H9 (cell line): Measurements from ENCODE around the gene GID8. TPM values are rescaled to one million over a fixed set of nuclear protein-coding genes. Genes with fewer than 3 reads are reported as not detected.

Source experiments
- DNase-seq: peaks from one replicate; pipeline ENCODE4 v3.0.0-alpha.2; 2017
- H2AFZ ChIP-seq: one replicate; pipeline ENCODE4 v1.6.1; 2013; ENCODE audit warnings: mild to moderate bottlenecking, low read length, control low read depth, moderate library complexity
- H2AK5ac ChIP-seq: 2 replicates; pipeline ENCODE4 v1.6.1; 2013; ENCODE audit warnings: low read length, control low read depth, mixed read lengths; ENCODE audit not compliant: insufficient read length
- H2BK120ac ChIP-seq: one replicate; pipeline ENCODE4 v1.6.1; 2013; ENCODE audit warnings: low read depth, mild to moderate bottlenecking, low read length, control low read depth, inconsistent platforms; ENCODE audit not compliant: poor library complexity, severe bottlenecking
- H2BK12ac ChIP-seq: 2 replicates; pipeline ENCODE4 v1.6.1; 2013; ENCODE audit warnings: low read length, control low read depth, mixed read lengths, low read depth; ENCODE audit not compliant: insufficient read length
- H2BK15ac ChIP-seq: 2 replicates; pipeline ENCODE4 v1.6.1; 2013; ENCODE audit warnings: low read depth, low read length, control low read depth
- H2BK20ac ChIP-seq: one replicate; pipeline ENCODE4 v1.6.1; 2013; ENCODE audit warnings: low read depth, mild to moderate bottlenecking, low read length, control low read depth, inconsistent platforms; ENCODE audit not compliant: poor library complexity, severe bottlenecking
- H2BK5ac ChIP-seq: 2 replicates; pipeline ENCODE4 v1.6.1; 2013; ENCODE audit warnings: low read length, control low read depth, mixed read lengths; ENCODE audit not compliant: insufficient read length
- H3K14ac ChIP-seq: 2 replicates; pipeline ENCODE4 v1.6.1; 2013; ENCODE audit warnings: low read length, control low read depth; ENCODE audit not compliant: insufficient read depth
- H3K18ac ChIP-seq: 2 replicates; pipeline ENCODE4 v1.6.1; 2013; ENCODE audit warnings: low read depth, mild to moderate bottlenecking, mixed read lengths, low read length, control low read depth; ENCODE audit not compliant: insufficient read length
- H3K23ac ChIP-seq: 2 replicates; pipeline ENCODE4 v1.6.1; 2013; ENCODE audit warnings: low read length, control low read depth, mixed read lengths, low read depth; ENCODE audit not compliant: insufficient read length
- H3K23me2 ChIP-seq: 2 replicates; pipeline ENCODE4 v1.6.1; 2013; ENCODE audit warnings: low read depth, mild to moderate bottlenecking, mixed read lengths, low read length, control low read depth; ENCODE audit not compliant: insufficient read length, poor library complexity, severe bottlenecking
- H3K27ac ChIP-seq: 2 replicates; pipeline ENCODE4 v1.5.1; 2013; ENCODE audit warnings: low read length, control low read depth, mixed read lengths, low read depth; ENCODE audit not compliant: insufficient read length
- H3K27me3 ChIP-seq: 2 replicates; pipeline ENCODE4 v1.6.1; 2013; ENCODE audit warnings: low read length, control low read depth, inconsistent platforms; ENCODE audit not compliant: insufficient read depth
- H3K4ac ChIP-seq: 2 replicates; pipeline ENCODE4 v1.6.1; 2013; ENCODE audit warnings: low read depth, mild to moderate bottlenecking, control low read depth, inconsistent platforms, low read length, moderate library complexity
- H3K4me1 ChIP-seq: 2 replicates; pipeline ENCODE4 v1.6.1; 2013; ENCODE audit warnings: low read length, control low read depth, inconsistent platforms; ENCODE audit not compliant: insufficient read depth
- H3K4me2 ChIP-seq: 2 replicates; pipeline ENCODE4 v1.6.1; 2013; ENCODE audit warnings: low read length, control low read depth, mixed read lengths; ENCODE audit not compliant: insufficient read length, insufficient read depth
- H3K56ac ChIP-seq: 2 replicates; pipeline ENCODE4 v1.6.1; 2013; ENCODE audit warnings: low read depth, mild to moderate bottlenecking, mixed read lengths, low read length, control low read depth; ENCODE audit not compliant: insufficient read length
- H3K79me1 ChIP-seq: 2 replicates; pipeline ENCODE4 v1.6.1; 2013; ENCODE audit warnings: low read depth, mild to moderate bottlenecking, moderate library complexity, low read length, control low read depth, inconsistent platforms; ENCODE audit not compliant: insufficient read depth, poor library complexity, severe bottlenecking
- H3K79me2 ChIP-seq: 2 replicates; pipeline ENCODE4 v1.6.1; 2013; ENCODE audit warnings: low read length, control low read depth, inconsistent platforms; ENCODE audit not compliant: insufficient read depth
- H3K9ac ChIP-seq: 2 replicates; pipeline ENCODE4 v1.6.1; 2013; ENCODE audit warnings: low read length, control low read depth, mixed read lengths; ENCODE audit not compliant: insufficient read length; ENCODE audit errors: extremely low read depth
- H3K9me3 ChIP-seq: one replicate; pipeline ENCODE4 v1.6.1; 2013; ENCODE audit warnings: low read depth, low read length, inconsistent platforms; ENCODE audit not compliant: control insufficient read depth
- H3T11ph ChIP-seq: one replicate; pipeline ENCODE4 v1.6.1; 2013; ENCODE audit warnings: mild to moderate bottlenecking, low read length, control low read depth, inconsistent platforms
- H4K20me1 ChIP-seq: one replicate; pipeline ENCODE4 v1.6.1; 2013; ENCODE audit not compliant: control insufficient read depth, insufficient read length, insufficient read depth
- H4K5ac ChIP-seq: 2 replicates; pipeline ENCODE4 v1.6.1; 2013; ENCODE audit warnings: low read depth, mild to moderate bottlenecking, mixed read lengths, low read length, control low read depth; ENCODE audit not compliant: insufficient read length
- H4K8ac ChIP-seq: replicated peaks from 2 replicates; pipeline ENCODE4 v1.6.1; 2013; ENCODE audit warnings: low read length, control low read depth, mixed read lengths, low read depth; ENCODE audit not compliant: insufficient read length
- H4K91ac ChIP-seq: 2 replicates; pipeline ENCODE4 v1.6.1; 2013; ENCODE audit warnings: low read depth, mild to moderate bottlenecking, moderate library complexity, mixed read lengths, low read length, control low read depth; ENCODE audit not compliant: insufficient read length
- H3K27ac Mint-ChIP-seq, 3 experiments: 2 replicates in 2 of 3; 3 replicates in 1 of 3; pipeline ENCODE4 v1.8.0; 2020 to 2021; ENCODE audit warnings: mixed read lengths in 3 of 3, mild to moderate bottlenecking in 1 of 3, moderate library complexity in 1 of 3
- H3K27me3 Mint-ChIP-seq: 2 replicates; pipeline ENCODE4 v1.8.0; 2021; ENCODE audit warnings: low read depth, mild to moderate bottlenecking, moderate library complexity, mixed read lengths
- H3K36me3 Mint-ChIP-seq, 3 experiments: 2 replicates in 2 of 3; 3 replicates in 1 of 3; pipeline ENCODE4 v1.8.0; 2020 to 2021; ENCODE audit warnings: low read depth in 3 of 3, mixed read lengths in 3 of 3; ENCODE audit not compliant: insufficient read depth in 1 of 3
- H3K4me1 Mint-ChIP-seq, 2 experiments: 2 replicates each; pipeline ENCODE4 v1.8.0; 2020; ENCODE audit warnings: mixed read lengths in 2 of 2
- H3K4me3 Mint-ChIP-seq, 2 experiments: 2 replicates in 1 of 2; 3 replicates in 1 of 2; pipeline ENCODE4 v1.8.0; 2020 to 2021; ENCODE audit warnings: mild to moderate bottlenecking in 2 of 2, mixed read lengths in 2 of 2, moderate library complexity in 1 of 2
- H3K9me3 Mint-ChIP-seq, 2 experiments: 2 replicates in 1 of 2; 3 replicates in 1 of 2; pipeline ENCODE4 v1.8.0; 2020; ENCODE audit warnings: mild to moderate bottlenecking in 2 of 2, mixed read lengths in 2 of 2, moderate library complexity in 1 of 2
- CTCF ChIP-seq: fragments of 200-600 bp; sonication (generic); conservative IDR thresholded peaks from 3 replicates; pipeline ENCODE4 v1.8.0; 2021; ENCODE audit warnings: antibody characterized with exemption, mild to moderate bottlenecking
- WGBS: extraction: QIAGEN DNeasy Blood & Tissue Kit; methylation state at CpG from one replicate; pipeline ENCODE4 v1.1.7; 2013; ENCODE audit warnings: missing lambda C conversion rate, low lambda C conversion rate, mixed read lengths; ENCODE audit not compliant: insufficient read length; ENCODE audit errors: extremely low coverage; 5-methylcytosine and 5-hydroxymethylcytosine counted together
- total RNA-seq: library from RNA; stranded (reverse); gene quantifications from 2 replicates; pipeline ENCODE4 v1.2.1, GENCODE V29; 2021

GID8 gene
- total RNA-seq, 1 experiment from 2014 or later, result 60.9 TPM

GRCh38 chr20:62971950-62972844, 34.2 kb downstream of the GID8 start:
- no peak overlapping the region for H3K18ac ChIP-seq
- H3K9ac ChIP-seq, result no peak overlapping the region
- H3K14ac ChIP-seq, result no peak overlapping the region
- no peak overlapping the region for H2BK12ac ChIP-seq
- Mint-ChIP-seq H3K27me3 (peaks cover 59% of the 10 kb centered on the region), H3K27ac (no peak overlapping the region; a peak in 1 of 7 replicates), H3K4me1 (peaks cover 27 to 29% of the 10 kb centered on the region in 2 experiments), H3K9me3 (peaks cover 3% of the 10 kb centered on the region in 2 experiments; a peak in 2 of 5 replicates), H3K4me3 (peak overlapping the region; percentile 56 to 80), H3K36me3 (peaks cover 0 to 3% (median 0%) of the 10 kb centered on the region in 3 experiments; a peak in 1 of 7 replicates)
- H3K79me1 ChIP-seq, result no peaks in the 10 kb centered on the region
- peaks cover 7% of the 10 kb centered on the region; the same call in 1 of the 2 replicates for H3K27me3 ChIP-seq
- H4K5ac ChIP-seq, result no peak overlapping the region
- H2BK5ac ChIP-seq, result no peak overlapping the region
- H4K8ac ChIP-seq, result no peak overlapping the region
- peak; percentile 87 for TF ChIP-seq CTCF
- peaks cover 3% of the 10 kb centered on the region for H3K23me2 ChIP-seq
- H4K91ac ChIP-seq, result no peak overlapping the region
- H3K4me1 ChIP-seq, result peaks cover 6% of the 10 kb centered on the region
- no peaks in the 10 kb centered on the region for H3K9me3 ChIP-seq
- peak overlapping the region; percentile 27 for H3K4me2 ChIP-seq
- DNase-seq, result peak; percentile 89
- no CpG with 5 or more reads among the region's 38 CpGs for WGBS
- no peak overlapping the region for H2AK5ac ChIP-seq
- no peak overlapping the region for H3K4ac ChIP-seq
- H3K56ac ChIP-seq, result no peak overlapping the region
- no peak overlapping the region for H3K23ac ChIP-seq
- no peaks in the 10 kb centered on the region for H3K79me2 ChIP-seq
- H2BK20ac ChIP-seq, result no peak overlapping the region
- no peak overlapping the region for H2BK120ac ChIP-seq
- no peaks in the 10 kb centered on the region for H4K20me1 ChIP-seq
- no peak overlapping the region for H3K27ac ChIP-seq
- no peak overlapping the region for H2AFZ ChIP-seq
- no peak overlapping the region for H3T11ph ChIP-seq
- H2BK15ac ChIP-seq, result no peak overlapping the region
